Bronchial epithelial cell (primary cell): ENCODE results near the gene SPATA12. TPM values are rescaled to one million over a fixed set of nuclear protein-coding genes. Genes with fewer than 3 reads are reported as not detected.

Source experiments
- DNase-seq: peaks from one replicate; pipeline ENCODE4 v3.0.0-alpha.2; 2010; ENCODE audit warnings: low read depth
- FAIRE-seq: peaks from 2 replicates; lab custom pipeline; 2011; peaks lifted over from hg19 to GRCh38; lab: Jason Lieb, UNC
- H3K27me3 ChIP-seq: 2 replicates; pipeline ENCODE4 v1.5.1; 2011; ENCODE audit warnings: low read length; ENCODE audit not compliant: control insufficient read depth, insufficient read depth
- H3K36me3 ChIP-seq: 2 replicates; pipeline ENCODE4 v1.5.1; 2011; ENCODE audit warnings: low read length; ENCODE audit not compliant: control insufficient read depth, insufficient read depth
- H3K4me3 ChIP-seq: 2 replicates; pipeline ENCODE4 v1.5.1; 2011; ENCODE audit warnings: mild to moderate bottlenecking, low read depth, low read length, control low read depth
- CTCF ChIP-seq: IDR thresholded peaks from 2 replicates; pipeline ENCODE4 v1.5.1; 2011; ENCODE audit warnings: mild to moderate bottlenecking, moderate library complexity, low read length, control low read depth, inconsistent platforms; ENCODE audit not compliant: insufficient read depth, severe bottlenecking
- total RNA-seq: library from RNA; depleted of rRNA; stranded (reverse); fragments of >200 nt; gene quantifications from 2 replicates; pipeline ENCODE4 v1.2.1, GENCODE V29; 2014

The SPATA12 gene
- total RNA-seq, 1 donor from 2014 or later = not detected

- no peak for TF ChIP-seq CTCF
- FAIRE-seq = no peak
- H3K27me3 ChIP-seq = no peaks in the 10 kb centered on the region
- no peak for DNase-seq
- H3K36me3 ChIP-seq = no peaks in the 10 kb centered on the region
- no peak overlapping the region for H3K4me3 ChIP-seq
These were observed 7.3 kb upstream of the SPATA12 start for GRCh38 chr3:57053122-57053521.

DNA sequence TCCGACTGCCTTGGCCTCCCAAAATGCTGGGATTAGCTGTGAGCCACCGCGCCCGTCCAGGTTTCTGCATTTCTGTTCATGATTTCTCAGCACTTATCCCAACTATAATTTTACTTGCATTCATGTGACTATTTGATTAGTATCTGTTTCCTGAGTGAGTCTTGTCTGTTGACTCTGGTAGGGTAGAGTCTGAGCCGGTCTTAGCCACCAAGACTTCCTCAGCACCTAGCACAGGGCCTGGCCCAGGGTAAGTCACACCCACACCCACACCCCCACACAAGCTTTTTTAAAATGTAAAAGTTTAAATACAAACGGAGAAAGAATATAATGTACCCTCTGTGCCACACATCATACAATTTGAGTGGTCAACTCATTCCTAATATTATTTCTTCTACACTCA, 3.1 kb upstream of the SPATA12 start:
- TF ChIP-seq CTCF = no peak
- Histone ChIP-seq H3K27me3 (no peaks in the 10 kb centered on the region), H3K36me3 (no peaks in the 10 kb centered on the region), H3K4me3 (no peak overlapping the region)
- DNase-seq (no peak), FAIRE-seq (no peak)

GRCh38 chr3:57059411-57059810, 1.1 kb upstream of the SPATA12 start:
- no peak for TF ChIP-seq CTCF

DNA sequence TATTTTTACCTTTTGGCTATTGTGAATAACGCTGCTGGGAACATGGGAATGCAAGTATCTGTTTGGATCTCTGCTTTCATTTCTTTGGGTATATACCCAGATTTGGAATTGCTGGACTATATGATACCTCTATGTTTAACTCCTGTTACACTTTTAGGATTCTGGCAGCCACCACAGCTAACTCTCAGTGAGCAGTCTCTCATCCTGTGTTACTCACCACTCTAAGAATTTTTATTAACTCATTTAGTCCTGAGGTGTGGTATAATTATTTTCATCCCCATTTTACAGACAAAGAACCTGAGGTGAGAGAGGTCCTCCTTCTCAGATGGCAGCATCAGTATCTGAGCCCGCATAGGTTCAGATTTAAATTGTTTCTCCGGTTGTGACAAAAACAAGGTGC, 1.1 kb downstream of the SPATA12 start:
- FAIRE-seq = no peak
- DNase-seq = peak; percentile 60
- TF ChIP-seq CTCF = no peak
- Histone ChIP-seq H3K4me3 (no peak overlapping the region), H3K27me3 (no peaks in the 10 kb centered on the region), H3K36me3 (no peaks in the 10 kb centered on the region)

More at GRCh38 chr3:57059411-57059810, 1.1 kb upstream of the SPATA12 start:
- Histone ChIP-seq H3K36me3 (no peaks in the 10 kb centered on the region), H3K4me3 (no peak overlapping the region), H3K27me3 (no peaks in the 10 kb centered on the region)
- FAIRE-seq (no peak), DNase-seq (peak; percentile 45)

DNA sequence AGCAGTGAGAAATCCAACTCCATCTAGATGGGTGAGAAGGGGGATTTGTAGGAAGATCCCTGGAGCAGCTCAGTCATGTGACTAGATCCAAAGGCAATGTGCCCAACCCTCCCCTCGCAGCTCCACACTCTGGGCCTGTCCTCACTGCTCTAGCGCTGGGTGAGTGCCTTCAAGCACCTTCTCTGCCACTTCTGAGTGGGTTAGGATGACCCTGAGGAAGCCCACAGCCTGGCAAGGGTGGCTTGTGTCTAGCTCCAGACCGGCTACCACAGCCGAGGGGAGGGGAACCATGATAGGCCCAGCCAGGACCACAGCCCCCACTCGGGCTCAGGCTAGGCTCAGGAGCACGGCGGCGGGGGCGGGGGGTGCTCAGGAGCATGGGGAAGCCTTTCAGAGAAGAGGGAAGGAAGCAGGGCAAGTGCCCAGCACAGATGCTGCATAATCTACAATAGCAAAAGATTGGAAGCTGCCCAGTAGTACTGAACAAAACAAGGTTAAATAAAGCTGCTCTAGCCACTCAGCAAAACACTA, 1.7 kb downstream of the SPATA12 start:
- no peaks in the 10 kb centered on the region for H3K27me3 ChIP-seq
- no peaks in the 10 kb centered on the region for H3K36me3 ChIP-seq
- DNase-seq (no peak), FAIRE-seq (no peak)
- no peak for TF ChIP-seq CTCF
- no peak overlapping the region for H3K4me3 ChIP-seq

- Histone ChIP-seq H3K27me3 (no peaks in the 10 kb centered on the region), H3K4me3 (no peak overlapping the region), H3K36me3 (no peaks in the 10 kb centered on the region)
- FAIRE-seq = no peak
- no peak for TF ChIP-seq CTCF
- DNase-seq = no peak
These were observed 2.6 kb downstream of the SPATA12 start for GRCh38 chr3:57063032-57063431.
